GM21515 (cell line): ENCODE measurements around the gene IP6K3.

Experiments used
- ATAC-seq: cut with Tn5 transposase; IDR thresholded peaks from one replicate; pipeline ENCODE4 v1.9.1; 2021; ENCODE audit not compliant: unreplicated experiment

IP6K3 gene

GRCh38 chr6:33691456-33692077 lies 55.1 kb downstream of the IP6K3 start:
- no peak for ATAC-seq

GRCh38 chr6:33690766-33691165 lies 55.9 kb downstream of the IP6K3 start:
- ATAC-seq, result no peak

GRCh38 chr6:33689879-33690278 lies 56.8 kb downstream of the IP6K3 start:
- no peak for ATAC-seq

GRCh38 chr6:33689148-33689494 lies 57.6 kb downstream of the IP6K3 start:
- ATAC-seq, result no peak

GRCh38 chr6:33688451-33689147 lies 58.1 kb downstream of the IP6K3 start:
- ATAC-seq, result no peak

GRCh38 chr6:33688006-33688405 lies 58.7 kb downstream of the IP6K3 start:
- ATAC-seq, result no peak

- no peak for ATAC-seq
Observed at GRCh38 chr6:33686981-33687975, 59.4 kb downstream of the IP6K3 start.

GRCh38 chr6:33686225-33686924 lies 60.3 kb downstream of the IP6K3 start:
- ATAC-seq, result no peak

- ATAC-seq, result no peak
Observed at GRCh38 chr6:33685411-33686224, 61.1 kb downstream of the IP6K3 start.

- no peak for ATAC-seq
Observed at GRCh38 chr6:33684983-33685382, 61.7 kb downstream of the IP6K3 start.

- no peak for ATAC-seq
Observed at GRCh38 chr6:33684428-33684896, 62.2 kb downstream of the IP6K3 start.

- no peak for ATAC-seq
Observed at GRCh38 chr6:33683576-33684427, 62.9 kb downstream of the IP6K3 start.

GRCh38 chr6:33683051-33683571 lies 63.6 kb downstream of the IP6K3 start:
- no peak for ATAC-seq

- ATAC-seq, result no peak
Observed at GRCh38 chr6:33682341-33682740, 64.4 kb downstream of the IP6K3 start.

GRCh38 chr6:33679761-33680160 lies 66.9 kb downstream of the IP6K3 start:
- ATAC-seq, result no peak

GRCh38 chr6:33678932-33679490 lies 67.7 kb downstream of the IP6K3 start:
- no peak for ATAC-seq

- no peak for ATAC-seq
Observed at GRCh38 chr6:33678233-33678931, 68.3 kb downstream of the IP6K3 start.

- no peak for ATAC-seq
Observed at GRCh38 chr6:33677689-33678088, 69.0 kb downstream of the IP6K3 start.
